ENCODE data around the gene ABCA3. TPM values are rescaled to one million over a fixed set of nuclear protein-coding genes. Genes with fewer than 3 reads are reported as not detected.

ABCA3 gene
- total RNA-seq, 1 donor from 2014 or later: 32.1 TPM

DNA sequence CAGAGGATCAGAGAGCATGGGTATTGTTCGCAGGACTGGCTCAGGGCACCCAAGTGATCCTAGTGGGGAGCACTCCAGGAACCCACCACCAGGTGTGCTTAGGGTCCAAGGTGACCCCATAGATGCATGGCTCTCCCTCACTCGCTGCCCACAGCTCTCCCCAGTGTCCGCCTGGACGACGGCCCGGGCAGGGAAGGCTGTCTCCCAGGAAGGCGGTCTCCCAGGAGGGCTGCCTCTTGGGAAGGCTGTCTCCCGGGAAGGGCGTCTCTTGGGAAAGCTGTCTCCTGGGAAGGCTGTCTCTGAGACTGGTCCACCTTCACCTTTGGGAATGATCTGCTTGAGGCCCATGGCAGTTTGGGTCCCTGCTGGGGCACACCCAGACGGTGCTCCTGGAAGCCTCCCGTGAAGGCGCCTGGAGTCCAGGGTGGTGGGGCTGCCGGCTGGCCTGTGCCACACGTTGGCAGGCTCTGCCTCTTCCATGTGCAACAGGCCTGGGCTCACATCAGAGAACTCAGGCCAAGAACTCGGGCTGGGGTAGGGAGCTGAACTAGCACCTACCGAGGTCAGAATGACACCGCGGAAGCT is 94.1 kb downstream of the ABCA3 start:
- TF ChIP-seq, protein P1, sequence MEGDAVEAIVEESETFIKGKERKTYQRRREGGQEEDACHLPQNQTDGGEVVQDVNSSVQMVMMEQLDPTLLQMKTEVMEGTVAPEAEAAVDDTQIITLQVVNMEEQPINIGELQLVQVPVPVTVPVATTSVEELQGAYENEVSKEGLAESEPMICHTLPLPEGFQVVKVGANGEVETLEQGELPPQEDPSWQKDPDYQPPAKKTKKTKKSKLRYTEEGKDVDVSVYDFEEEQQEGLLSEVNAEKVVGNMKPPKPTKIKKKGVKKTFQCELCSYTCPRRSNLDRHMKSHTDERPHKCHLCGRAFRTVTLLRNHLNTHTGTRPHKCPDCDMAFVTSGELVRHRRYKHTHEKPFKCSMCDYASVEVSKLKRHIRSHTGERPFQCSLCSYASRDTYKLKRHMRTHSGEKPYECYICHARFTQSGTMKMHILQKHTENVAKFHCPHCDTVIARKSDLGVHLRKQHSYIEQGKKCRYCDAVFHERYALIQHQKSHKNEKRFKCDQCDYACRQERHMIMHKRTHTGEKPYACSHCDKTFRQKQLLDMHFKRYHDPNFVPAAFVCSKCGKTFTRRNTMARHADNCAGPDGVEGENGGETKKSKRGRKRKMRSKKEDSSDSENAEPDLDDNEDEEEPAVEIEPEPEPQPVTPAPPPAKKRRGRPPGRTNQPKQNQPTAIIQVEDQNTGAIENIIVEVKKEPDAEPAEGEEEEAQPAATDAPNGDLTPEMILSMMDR (IDR thresholded peaks at IDR 0.05; ENCODE audit: insufficient read depth, low read length, poor library complexity, severe bottlenecking): no peak
- no peak for DNase-seq (ENCODE audit: low read depth)
- Histone ChIP-seq H3K27me3 (ENCODE audit: control insufficient read depth, insufficient read depth, low read length) (no peaks in the 10 kb centered on the region), H3K4me3 (ENCODE audit: low read depth, low read length) (no peak overlapping the region), H3K36me3 (ENCODE audit: control insufficient read depth, insufficient read depth, low read length) (peaks cover 5% of the 10 kb centered on the region)

DNA sequence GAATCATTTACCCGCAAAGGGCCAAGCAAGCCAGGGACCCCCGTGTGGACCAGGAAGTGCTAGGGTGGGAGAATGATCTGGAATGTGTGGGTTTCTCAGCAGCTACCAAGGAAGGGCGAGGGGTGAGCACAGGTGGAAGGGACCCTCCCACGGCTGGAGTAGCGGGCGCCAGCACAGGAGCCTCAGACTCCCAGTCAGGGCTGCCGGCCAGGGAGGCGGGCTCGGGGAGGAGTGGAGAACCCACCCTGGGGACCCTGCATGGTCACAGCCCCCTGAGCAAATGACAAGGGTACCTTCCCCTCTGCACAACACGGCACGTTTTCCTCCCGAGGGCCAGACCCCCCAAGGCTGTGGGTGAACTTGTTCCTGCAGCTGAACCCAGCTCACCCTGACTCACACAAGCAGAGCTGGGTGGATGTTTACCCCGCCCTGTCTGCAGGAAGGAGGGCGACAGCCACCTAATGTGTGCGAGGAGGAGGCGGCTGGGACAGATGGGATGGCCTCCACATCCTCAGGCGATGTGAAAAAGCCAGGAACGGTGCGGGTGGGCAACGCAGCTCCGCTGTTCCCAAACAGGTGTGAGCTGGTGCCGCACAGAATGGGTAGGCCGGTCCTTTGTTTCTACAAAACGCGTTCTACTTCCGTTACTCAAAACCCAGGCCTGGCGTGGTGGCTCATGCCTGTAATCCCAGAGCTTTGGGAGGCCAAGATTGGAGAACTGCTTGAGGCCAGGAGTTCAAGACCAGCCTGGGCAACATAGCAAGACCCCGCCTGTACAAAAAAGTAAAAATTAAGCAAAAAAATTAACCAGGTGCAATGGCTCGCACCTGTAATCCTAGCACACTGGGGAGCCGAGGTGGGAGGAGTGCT is 95.4 kb downstream of the ABCA3 start:
- DNase-seq (ENCODE audit: low read depth): no peak
- Histone ChIP-seq H3K27me3 (ENCODE audit: control insufficient read depth, insufficient read depth, low read length) (no peaks in the 10 kb centered on the region), H3K36me3 (ENCODE audit: control insufficient read depth, insufficient read depth, low read length) (peaks cover 5% of the 10 kb centered on the region), H3K4me3 (ENCODE audit: low read depth, low read length) (no peak overlapping the region)
- TF ChIP-seq, protein P1 (IDR thresholded peaks at IDR 0.05; ENCODE audit: insufficient read depth, low read length, poor library complexity, severe bottlenecking): no peak

DNA sequence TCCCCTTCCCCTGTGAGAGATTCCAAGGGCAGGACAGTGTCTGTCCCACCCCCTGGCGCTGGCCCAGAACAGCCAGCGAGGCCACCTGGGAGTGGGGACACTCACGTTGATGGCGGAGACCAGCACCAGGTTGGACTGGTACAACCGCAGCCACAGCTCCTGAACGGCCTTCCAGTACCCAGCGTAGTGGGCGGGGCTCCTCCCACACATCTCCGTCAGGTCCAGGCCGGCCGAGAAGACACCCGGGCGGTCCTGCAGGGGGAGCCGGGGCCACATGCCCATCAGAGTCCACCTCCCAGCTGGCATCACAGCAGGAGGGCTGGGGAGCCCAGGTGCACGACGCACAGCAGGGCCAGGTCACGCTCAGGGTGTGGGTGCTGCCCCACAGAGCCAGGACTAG is 96.2 kb downstream of the ABCA3 start:
- Histone ChIP-seq H3K4me3 (ENCODE audit: low read depth, low read length) (no peak overlapping the region), H3K36me3 (ENCODE audit: control insufficient read depth, insufficient read depth, low read length) (peaks cover 5% of the 10 kb centered on the region), H3K27me3 (ENCODE audit: control insufficient read depth, insufficient read depth, low read length) (no peaks in the 10 kb centered on the region)
- TF ChIP-seq, protein P1 (IDR thresholded peaks at IDR 0.05; ENCODE audit: insufficient read depth, low read length, poor library complexity, severe bottlenecking): no peak
- DNase-seq (ENCODE audit: low read depth): no peak

DNA sequence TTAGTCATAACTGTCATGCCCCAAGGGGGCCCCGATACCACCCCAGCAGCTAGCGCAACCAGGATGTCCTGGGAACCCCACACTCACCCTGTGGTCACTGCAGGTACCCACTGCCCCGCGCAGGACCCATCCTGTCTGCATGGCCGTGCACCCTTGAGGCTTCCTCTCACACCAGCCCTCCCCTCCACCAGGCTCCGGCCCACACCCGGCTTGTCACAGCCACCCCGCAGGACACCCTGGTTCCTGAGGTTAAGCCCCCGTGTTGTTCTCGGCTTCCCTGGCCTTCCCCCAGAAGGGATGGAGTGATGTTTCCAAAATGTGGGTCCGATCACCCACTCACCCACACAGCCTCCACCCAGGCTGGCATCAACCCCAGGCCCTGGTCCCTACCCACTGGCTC is 96.7 kb downstream of the ABCA3 start:
- DNase-seq (ENCODE audit: low read depth): no peak
- peaks cover 5% of the 10 kb centered on the region for H3K36me3 ChIP-seq (ENCODE audit: control insufficient read depth, insufficient read depth, low read length)
- no peaks in the 10 kb centered on the region for H3K27me3 ChIP-seq (ENCODE audit: control insufficient read depth, insufficient read depth, low read length)
- TF ChIP-seq, protein P1 (IDR thresholded peaks at IDR 0.05; ENCODE audit: insufficient read depth, low read length, poor library complexity, severe bottlenecking): no peak
- H3K4me3 ChIP-seq (ENCODE audit: low read depth, low read length): no peak overlapping the region

GRCh38 chr16:2243031-2243528 is 97.4 kb downstream of the ABCA3 start:
- no peak for DNase-seq (ENCODE audit: low read depth)
- TF ChIP-seq, protein P1 (IDR thresholded peaks at IDR 0.05; ENCODE audit: insufficient read depth, low read length, poor library complexity, severe bottlenecking): no peak
- H3K27me3 ChIP-seq (ENCODE audit: control insufficient read depth, insufficient read depth, low read length): peaks cover 1% of the 10 kb centered on the region
- H3K36me3 ChIP-seq (ENCODE audit: control insufficient read depth, insufficient read depth, low read length): peaks cover 5% of the 10 kb centered on the region
- no peak overlapping the region for H3K4me3 ChIP-seq (ENCODE audit: low read depth, low read length)
